Lower lobe of right lung (tissue), 2 donors: ENCODE measurements around the gene FBN2. TPM values are rescaled to one million over a fixed set of nuclear protein-coding genes. Genes with fewer than 3 reads are reported as not detected.

Experiments used
- ATAC-seq, 2 donors: fragments of 200-7000 bp; cut with Tn5 transposase; one replicate each; pipeline ENCODE4 v1.9.1; 2020 to 2022; ENCODE audit warnings: mild to moderate bottlenecking in 2 of 2, moderate library complexity in 2 of 2
- DNase-seq: peaks from one replicate; pipeline ENCODE4 v3.0.0-alpha.2; 2020
- H3K27ac ChIP-seq: fragments of 200-600 bp; one replicate; pipeline ENCODE4 v1.8.0; 2022
- H3K27me3 ChIP-seq: fragments of 200-600 bp; one replicate; pipeline ENCODE4 v1.8.0; 2022; ENCODE audit warnings: low read depth
- H3K36me3 ChIP-seq: fragments of 200-600 bp; one replicate; pipeline ENCODE4 v1.8.0; 2022; ENCODE audit warnings: mild to moderate bottlenecking
- H3K4me1 ChIP-seq: fragments of 200-600 bp; one replicate; pipeline ENCODE4 v1.8.0; 2022
- H3K4me3 ChIP-seq: fragments of 200-600 bp; one replicate; pipeline ENCODE4 v1.8.0; 2022; ENCODE audit warnings: mild to moderate bottlenecking
- H3K9me3 ChIP-seq: fragments of 200-600 bp; one replicate; pipeline ENCODE4 v1.8.0; 2022
- intact Hi-C: fragments of 100-400 bp; cut with DNase I; formaldehyde crosslinking; loops from one replicate; pipeline ENCODE4 v1.11.0; 2022
- total RNA-seq: library from RNA; stranded (reverse); fragmentation: NEBNext Ultra II Directional; extraction: Animal tissue kit (Norgen Biotek cat#: 25700); gene quantifications from one replicate; pipeline ENCODE4 v1.2.1, GENCODE V29; 2021
- TF ChIP-seq, protein P1 (sequence below): fragments of 200-600 bp; IDR thresholded peaks from one replicate; pipeline ENCODE4 v1.8.0; 2022; ENCODE audit warnings: antibody characterized with exemption, mild to moderate bottlenecking
- donor health status: DM: no; HTN: yes; CAD: no; lungs with severe emphysema.

The FBN2 gene
- total RNA-seq, 1 donor from 2014 or later = 0.83 TPM

GRCh38 chr5:128355961-128356360 is 182.1 kb downstream of the FBN2 start:
- intact Hi-C loops = no loop called here
- ATAC-seq (no peak), DNase-seq (no peak)
- Histone ChIP-seq H3K9me3 (no peaks in the 10 kb centered on the region), H3K4me3 (no peak overlapping the region), H3K27ac (no peak overlapping the region), H3K36me3 (no peaks in the 10 kb centered on the region), H3K4me1 (no peaks in the 10 kb centered on the region), H3K27me3 (no peaks in the 10 kb centered on the region)
- TF ChIP-seq, protein P1, sequence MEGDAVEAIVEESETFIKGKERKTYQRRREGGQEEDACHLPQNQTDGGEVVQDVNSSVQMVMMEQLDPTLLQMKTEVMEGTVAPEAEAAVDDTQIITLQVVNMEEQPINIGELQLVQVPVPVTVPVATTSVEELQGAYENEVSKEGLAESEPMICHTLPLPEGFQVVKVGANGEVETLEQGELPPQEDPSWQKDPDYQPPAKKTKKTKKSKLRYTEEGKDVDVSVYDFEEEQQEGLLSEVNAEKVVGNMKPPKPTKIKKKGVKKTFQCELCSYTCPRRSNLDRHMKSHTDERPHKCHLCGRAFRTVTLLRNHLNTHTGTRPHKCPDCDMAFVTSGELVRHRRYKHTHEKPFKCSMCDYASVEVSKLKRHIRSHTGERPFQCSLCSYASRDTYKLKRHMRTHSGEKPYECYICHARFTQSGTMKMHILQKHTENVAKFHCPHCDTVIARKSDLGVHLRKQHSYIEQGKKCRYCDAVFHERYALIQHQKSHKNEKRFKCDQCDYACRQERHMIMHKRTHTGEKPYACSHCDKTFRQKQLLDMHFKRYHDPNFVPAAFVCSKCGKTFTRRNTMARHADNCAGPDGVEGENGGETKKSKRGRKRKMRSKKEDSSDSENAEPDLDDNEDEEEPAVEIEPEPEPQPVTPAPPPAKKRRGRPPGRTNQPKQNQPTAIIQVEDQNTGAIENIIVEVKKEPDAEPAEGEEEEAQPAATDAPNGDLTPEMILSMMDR = no peak

DNA sequence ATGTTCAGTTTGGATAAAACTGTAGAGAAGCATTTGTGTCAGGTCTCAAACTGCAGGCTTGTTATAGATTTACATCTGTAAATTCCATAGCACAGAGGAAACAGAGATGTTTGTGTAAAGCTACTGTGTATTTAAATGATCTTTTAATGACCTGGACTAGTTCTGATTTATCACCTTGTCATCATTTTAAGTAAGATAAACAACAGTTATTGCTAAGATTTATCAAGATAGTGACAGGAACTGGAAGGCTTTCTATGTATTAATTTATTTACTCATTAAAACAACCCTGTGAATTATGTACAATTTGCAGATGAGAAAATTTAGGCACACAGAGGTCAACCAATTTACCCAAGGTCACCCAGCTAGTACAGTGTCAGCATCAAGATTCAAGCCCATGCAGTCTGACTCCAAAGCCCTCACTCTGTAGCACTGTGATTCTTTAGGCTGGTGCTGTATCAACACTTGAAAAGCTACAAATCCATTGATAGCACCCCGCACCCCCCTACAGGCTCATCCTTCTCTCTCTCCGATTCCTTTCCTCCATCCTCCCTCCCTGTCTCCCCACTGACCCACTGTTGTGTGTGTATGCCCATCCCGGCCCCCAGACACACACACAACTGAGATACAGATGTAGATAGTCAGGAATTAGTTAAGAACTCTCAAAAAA is 184.5 kb downstream of the FBN2 start:
- H3K9me3 ChIP-seq = no peaks in the 10 kb centered on the region
- no peaks in the 10 kb centered on the region for H3K36me3 ChIP-seq
- TF ChIP-seq, protein P1 = no peak
- intact Hi-C loops = no loop called here
- H3K4me3 ChIP-seq = no peak overlapping the region
- no peaks in the 10 kb centered on the region for H3K4me1 ChIP-seq
- H3K27me3 ChIP-seq = no peaks in the 10 kb centered on the region
- no peak overlapping the region for H3K27ac ChIP-seq
- DNase-seq = no peak
- no peak for ATAC-seq

GRCh38 chr5:128350705-128351104 is 187.3 kb downstream of the FBN2 start:
- TF ChIP-seq, protein P1 = no peak
- intact Hi-C loops = no loop called here
- H3K9me3 ChIP-seq = no peaks in the 10 kb centered on the region
- H3K27ac ChIP-seq = no peak overlapping the region
- no peak overlapping the region for H3K4me3 ChIP-seq
- no peaks in the 10 kb centered on the region for H3K27me3 ChIP-seq
- DNase-seq (no peak), ATAC-seq (no peak)
- H3K4me1 ChIP-seq = no peaks in the 10 kb centered on the region
- no peaks in the 10 kb centered on the region for H3K36me3 ChIP-seq

GRCh38 chr5:128349044-128349858 is 188.8 kb downstream of the FBN2 start:
- Histone ChIP-seq H3K27ac (no peak overlapping the region), H3K27me3 (no peaks in the 10 kb centered on the region), H3K9me3 (no peaks in the 10 kb centered on the region), H3K4me3 (no peak overlapping the region), H3K36me3 (no peaks in the 10 kb centered on the region), H3K4me1 (no peaks in the 10 kb centered on the region)
- DNase-seq (no peak), ATAC-seq (no peak)
- TF ChIP-seq, protein P1 = no peak
- intact Hi-C loops = no loop called here

GRCh38 chr5:128346038-128346437 is 192.0 kb downstream of the FBN2 start:
- Histone ChIP-seq H3K4me3 (no peak overlapping the region), H3K4me1 (no peaks in the 10 kb centered on the region), H3K36me3 (no peaks in the 10 kb centered on the region), H3K27me3 (no peaks in the 10 kb centered on the region), H3K9me3 (no peaks in the 10 kb centered on the region), H3K27ac (no peak overlapping the region)
- intact Hi-C loops = no loop called here
- no peak for DNase-seq
- TF ChIP-seq, protein P1 = no peak
- ATAC-seq = no peak
